Keratinocyte (primary cell): ENCODE data around the gene MESD. TPM values are rescaled to one million over a fixed set of nuclear protein-coding genes. Genes with fewer than 3 reads are reported as not detected.
A peak's percentile ranks its signal among the peaks of the same experiment; 100 is the strongest.

ENCODE experiments used
- DNase-seq: peaks from one replicate; pipeline ENCODE4 v3.0.0-alpha.2; 2011; ENCODE audit warnings: low read depth, missing footprints, low spot score
- FAIRE-seq: peaks from 2 replicates; lab custom pipeline; 2011; peaks lifted over from hg19 to GRCh38; lab: Jason Lieb, UNC
- H2AFZ ChIP-seq: 2 replicates; pipeline ENCODE4 v1.6.0; 2012; ENCODE audit warnings: low read length, control low read depth, inconsistent platforms; ENCODE audit not compliant: control insufficient read depth
- H3K27ac ChIP-seq: 2 replicates; pipeline ENCODE4 v1.5.1; 2011; ENCODE audit warnings: low read length; ENCODE audit not compliant: control insufficient read depth, insufficient read depth
- H3K27me3 ChIP-seq: 3 replicates; pipeline ENCODE4 v1.6.0; 2011; ENCODE audit warnings: low read length; ENCODE audit not compliant: control insufficient read depth, insufficient read depth; ENCODE audit errors: extremely low read depth
- H3K36me3 ChIP-seq, 2 experiments: 2 replicates in 1 of 2; 3 replicates in 1 of 2; pipeline ENCODE4 v1.5.1; 2011; ENCODE audit warnings: low read length in 2 of 2, mild to moderate bottlenecking in 1 of 2; ENCODE audit not compliant: control insufficient read depth in 2 of 2, insufficient read depth in 2 of 2; ENCODE audit errors: extremely low read depth in 1 of 2
- H3K4me1 ChIP-seq: 3 replicates; pipeline ENCODE4 v1.5.1; 2011; ENCODE audit warnings: low read length; ENCODE audit not compliant: control insufficient read depth, insufficient read depth; ENCODE audit errors: extremely low read depth
- H3K4me2 ChIP-seq: 3 replicates; pipeline ENCODE4 v1.6.0; 2011; ENCODE audit warnings: low read depth, low read length; ENCODE audit not compliant: control insufficient read depth, insufficient read depth; ENCODE audit errors: extremely low read depth
- H3K4me3 ChIP-seq, 3 experiments: fragments of 200-600 bp in 1 of 3; sonication (generic) in 1 of 3; 2 replicates in 2 of 3; 3 replicates in 1 of 3; pipeline ENCODE4 v1.5.1; 2011 to 2016; ENCODE audit warnings: low read length in 3 of 3, mild to moderate bottlenecking in 3 of 3, control low read depth in 2 of 3, inconsistent platforms in 1 of 3, low read depth in 1 of 3, mixed read lengths in 1 of 3, mixed run types in 1 of 3, moderate library complexity in 1 of 3; ENCODE audit not compliant: control insufficient read depth in 2 of 3, insufficient read depth in 2 of 3; ENCODE audit errors: extremely low read depth in 1 of 3
- H3K79me2 ChIP-seq: 2 replicates; pipeline ENCODE4 v1.6.0; 2012; ENCODE audit warnings: low read length; ENCODE audit not compliant: control insufficient read depth, insufficient read depth
- H3K9ac ChIP-seq: 3 replicates; pipeline ENCODE4 v1.6.0; 2011; ENCODE audit warnings: low read length; ENCODE audit not compliant: control insufficient read depth, insufficient read depth; ENCODE audit errors: extremely low read depth
- H3K9me1 ChIP-seq: 3 replicates; pipeline ENCODE4 v1.6.0; 2011; ENCODE audit warnings: low read length; ENCODE audit not compliant: control insufficient read depth, insufficient read depth; ENCODE audit errors: extremely low read depth
- H3K9me3 ChIP-seq: 2 replicates; pipeline ENCODE4 v1.5.1; 2012; ENCODE audit warnings: low read depth, low read length; ENCODE audit not compliant: control insufficient read depth
- H4K20me1 ChIP-seq: 3 replicates; pipeline ENCODE4 v1.6.0; 2011; ENCODE audit warnings: low read length; ENCODE audit not compliant: control insufficient read depth, insufficient read depth; ENCODE audit errors: extremely low read depth
- CTCF ChIP-seq, 3 experiments: IDR thresholded peaks in 1 of 3; conservative IDR thresholded peaks in 1 of 3; optimal IDR thresholded peaks in 1 of 3; 2 replicates in 2 of 3; 3 replicates in 1 of 3; pipeline versions ENCODE3 to v1.5.1; 2011; ENCODE audit warnings: low read length in 3 of 3, mild to moderate bottlenecking in 3 of 3, moderate library complexity in 2 of 3, control low read depth in 1 of 3, inconsistent platforms in 1 of 3; ENCODE audit not compliant: insufficient read depth in 2 of 3; ENCODE audit errors: extremely low read depth in 1 of 3
- EZH2 ChIP-seq: IDR thresholded peaks from one replicate; pipeline ENCODE4 v1.6.1; 2012; ENCODE audit warnings: inconsistent platforms, mild to moderate bottlenecking, low read length, moderate library complexity
- dilution Hi-C: fragments of 300-500 bp; cut with MboI; formaldehyde crosslinking; loops from one replicate; pipeline ENCODE4 v1.7.0; 2020; ENCODE audit warnings: low sequenced_read_pairs; ENCODE audit not compliant: extremely low pct_ligation_motif_present
- polyA plus RNA-seq, 5 experiments: library from polyadenylated mRNA; depleted of rRNA in 3 of 5; stranded (reverse) in 3 of 5; stranded (forward) in 1 of 5; unstranded in 1 of 5; fragments of >200 nt; gene quantifications; 1 replicate in 1 of 5; 2 replicates in 3 of 5; 3 replicates in 1 of 5; pipeline versions ENCODE4 v1.2.1 to v1.2.3, GENCODE V29; 2011 to 2012; ENCODE audit warnings: missing spikeins in 2 of 5, low read depth in 1 of 5, low replicate concordance in 1 of 5

Gene MESD
- polyA plus RNA-seq, 1 donor (not counting 4 experiments of a cell fraction or from before 2014, with no cell fraction given): 18.7 TPM

DNA sequence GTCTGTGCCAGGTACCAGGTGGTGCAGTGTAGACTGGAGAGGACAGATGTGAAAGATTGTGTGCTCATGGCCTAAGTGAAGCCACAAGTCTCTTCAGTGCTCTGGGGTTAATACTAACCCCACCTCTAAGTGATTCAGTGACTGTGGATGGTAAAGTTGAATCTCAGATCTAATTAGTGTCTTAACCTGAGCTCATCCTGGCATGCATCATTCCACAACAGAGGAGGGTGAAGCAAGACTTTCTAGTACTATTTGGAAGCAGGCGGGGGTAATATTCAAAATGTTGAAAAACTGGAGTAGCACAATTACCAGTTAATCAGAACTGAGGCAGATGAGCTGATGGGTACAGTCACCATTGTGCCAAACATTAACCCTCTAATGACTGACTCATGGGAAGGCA, 2.8 kb upstream of the MESD start:
- Histone ChIP-seq H3K27ac (no peak overlapping the region), H3K4me3 (no peak overlapping the region), H2AFZ (no peak overlapping the region), H3K4me2 (no peak overlapping the region), H3K79me2 (peaks cover 22% of the 10 kb centered on the region), H4K20me1 (no peaks in the 10 kb centered on the region), H3K36me3 (no peaks in the 10 kb centered on the region), H3K9me3 (no peaks in the 10 kb centered on the region), H3K9me1 (no peaks in the 10 kb centered on the region), H3K4me1 (peaks cover 38% of the 10 kb centered on the region), H3K9ac (no peak overlapping the region), H3K27me3 (no peaks in the 10 kb centered on the region)
- no peak for DNase-seq
- no peak for TF ChIP-seq EZH2
- TF ChIP-seq CTCF (optimal IDR thresholded peaks at IDR 0.05 in 1 of 3, IDR thresholded peaks at IDR 0.05 in 1 of 3, conservative IDR thresholded peaks at IDR 0.05 in 1 of 3; ENCODE audit: extremely low read depth in 1 of 3, insufficient read depth in 2 of 3, low read length in 3 of 3): no peak
- no peak for FAIRE-seq
- dilution Hi-C loops: no loop called here

GRCh38 chr15:80992006-80992405, 2.4 kb upstream of the MESD start:
- Histone ChIP-seq H3K79me2 (peaks cover 26% of the 10 kb centered on the region), H3K4me1 (peaks cover 41% of the 10 kb centered on the region), H3K4me2 (no peak overlapping the region), H3K4me3 (no peak overlapping the region), H3K27ac (peak overlapping the region; percentile 15), H3K9me3 (no peaks in the 10 kb centered on the region), H3K9ac (no peak overlapping the region), H2AFZ (no peak overlapping the region), H4K20me1 (peaks cover under 1% of the 10 kb centered on the region), H3K27me3 (no peaks in the 10 kb centered on the region), H3K36me3 (no peaks in the 10 kb centered on the region), H3K9me1 (peaks cover 3% of the 10 kb centered on the region)
- dilution Hi-C loops: no loop called here
- DNase-seq (no peak), FAIRE-seq (no peak)
- TF ChIP-seq EZH2 (no peak), CTCF (optimal IDR thresholded peaks at IDR 0.05 in 1 of 3, IDR thresholded peaks at IDR 0.05 in 1 of 3, conservative IDR thresholded peaks at IDR 0.05 in 1 of 3; ENCODE audit: extremely low read depth in 1 of 3, insufficient read depth in 2 of 3, low read length in 3 of 3) (no peak)
